Liver (tissue), 9 donors: ENCODE data around the gene BLACAT1. TPM values are rescaled to one million over a fixed set of nuclear protein-coding genes. Genes with fewer than 3 reads are reported as not detected.

Experiments used
- DNase-seq: peaks from one replicate; pipeline ENCODE4 v3.0.0-alpha.2; 2017; ENCODE audit warnings: low spot score
- H3K27ac ChIP-seq, 2 donors: one replicate each; pipeline ENCODE4 v1.7.0; 2013; ENCODE audit warnings: inconsistent platforms in 2 of 2, low read length in 2 of 2, control low read depth in 1 of 2, low read depth in 1 of 2, mild to moderate bottlenecking in 1 of 2
- H3K27me3 ChIP-seq, 4 donors: one replicate each; pipeline versions ENCODE4 v1.6.1 to v1.7.0; 2013; ENCODE audit warnings: low read length in 3 of 4, inconsistent platforms in 1 of 4, mild to moderate bottlenecking in 1 of 4, moderate library complexity in 1 of 4; ENCODE audit not compliant: control insufficient read depth in 4 of 4, insufficient read depth in 4 of 4
- H3K36me3 ChIP-seq, 4 donors: one replicate each; pipeline versions ENCODE4 v1.6.1 to v1.7.0; 2013; ENCODE audit warnings: low read length in 3 of 4, mild to moderate bottlenecking in 3 of 4, low read depth in 1 of 4, moderate library complexity in 1 of 4; ENCODE audit not compliant: control insufficient read depth in 4 of 4, insufficient read depth in 3 of 4
- H3K4me1 ChIP-seq, 4 donors: one replicate each; pipeline versions ENCODE4 v1.6.1 to v1.7.0; 2013; ENCODE audit warnings: low read length in 3 of 4, mild to moderate bottlenecking in 3 of 4, moderate library complexity in 1 of 4; ENCODE audit not compliant: control insufficient read depth in 4 of 4, insufficient read depth in 4 of 4
- H3K4me3 ChIP-seq, 3 donors: one replicate each; pipeline versions ENCODE4 v1.6.1 to v1.7.0; 2013; ENCODE audit warnings: low read length in 3 of 3, control low read depth in 1 of 3, low read depth in 1 of 3, mild to moderate bottlenecking in 1 of 3
- H3K9ac ChIP-seq, 2 donors: one replicate each; pipeline ENCODE4 v1.7.0; 2013; ENCODE audit warnings: low read length in 2 of 2, mild to moderate bottlenecking in 2 of 2, moderate library complexity in 2 of 2, control low read depth in 1 of 2, low read depth in 1 of 2
- H3K9me3 ChIP-seq, 4 donors: one replicate each; pipeline versions ENCODE4 v1.6.1 to v1.7.0; 2013; ENCODE audit warnings: low read length in 3 of 4; ENCODE audit not compliant: control insufficient read depth in 4 of 4
- GABPA ChIP-seq, 2 donors: IDR thresholded peaks in 1 of 2; conservative IDR thresholded peaks in 1 of 2; 2 replicates each; pipeline ENCODE4 v1.6.1; 2016; ENCODE audit warnings: antibody characterized with exemption in 2 of 2, mild to moderate bottlenecking in 1 of 2, moderate library complexity in 1 of 2
- HNF4A ChIP-seq, 2 donors: conservative IDR thresholded peaks; 2 replicates each; pipeline ENCODE4 v1.6.1; 2016; ENCODE audit warnings: antibody characterized with exemption in 2 of 2, mild to moderate bottlenecking in 2 of 2
- HNF4G ChIP-seq: IDR thresholded peaks from 2 replicates; pipeline ENCODE4 v1.6.1; 2016; ENCODE audit warnings: antibody characterized with exemption
- JUND ChIP-seq, 2 donors: IDR thresholded peaks; 2 replicates each; pipeline ENCODE4 v1.6.1; 2016; ENCODE audit warnings: antibody characterized with exemption in 2 of 2
- NR2F2 ChIP-seq: IDR thresholded peaks from 2 replicates; pipeline ENCODE4 v1.6.1; 2016; ENCODE audit warnings: antibody characterized with exemption
- RAD21 ChIP-seq, 2 donors: IDR thresholded peaks; 2 replicates each; pipeline ENCODE4 v1.6.1; 2016; ENCODE audit warnings: antibody characterized with exemption in 2 of 2, mild to moderate bottlenecking in 2 of 2
- RXRA ChIP-seq, 2 donors: IDR thresholded peaks; 2 replicates each; pipeline ENCODE4 v1.6.1; 2017 to 2018; ENCODE audit warnings: antibody characterized with exemption in 2 of 2, mild to moderate bottlenecking in 1 of 2
- SP1 ChIP-seq: IDR thresholded peaks from 2 replicates; pipeline ENCODE4 v1.6.1; 2018; ENCODE audit warnings: antibody characterized with exemption, mild to moderate bottlenecking
- TAF1 ChIP-seq: conservative IDR thresholded peaks from 2 replicates; pipeline ENCODE4 v1.6.1; 2016; ENCODE audit warnings: antibody characterized with exemption, mild to moderate bottlenecking
- WGBS: extraction: QIAGEN DNeasy Blood & Tissue Kit; methylation state at CpG from one replicate; pipeline ENCODE4 v1.1.7; 2013; 5-methylcytosine and 5-hydroxymethylcytosine counted together
- polyA plus RNA-seq, 2 donors: library from polyadenylated mRNA; stranded (reverse) in 1 of 2; unstranded in 1 of 2; fragments of 200-250 nt in 1 of 2; fragments of >200 nt in 1 of 2; fragmentation: Nextera tagmentation in 1 of 2; extraction: Ambion mirVana in 1 of 2; gene quantifications; one replicate each; pipeline versions ENCODE4 v1.2.1 to v1.2.3, GENCODE V29; 2013 to 2015
- total RNA-seq, 2 donors: library from RNA; depleted of rRNA; stranded (reverse); fragments of >200 nt; gene quantifications; one replicate each; pipeline ENCODE4 v1.2.3, GENCODE V29; 2014
- TF ChIP-seq, protein P1 (sequence below): fragments of 150-350 bp; IDR thresholded peaks from 2 replicates; pipeline ENCODE4 v1.5.1; 2017; ENCODE audit warnings: improper control_type of control experiment, low read depth, low read length; ENCODE audit not compliant: missing input control
- TF ChIP-seq, protein P2 (sequence below): IDR thresholded peaks from 2 replicates; pipeline ENCODE4 v1.6.1; 2016; ENCODE audit warnings: antibody characterized with exemption
- TF ChIP-seq, protein P3 (sequence below): IDR thresholded peaks from 2 replicates; pipeline ENCODE4 v1.6.1; 2016; ENCODE audit warnings: antibody characterized with exemption, mild to moderate bottlenecking
- donor health status: healthy.
- donor health status: healthy.
- donor health status: healthy.
- donor health status: healthy.
- donor health status: healthy.

BLACAT1 gene
- total and polyA plus RNA-seq, 4 donors = not detected

DNA sequence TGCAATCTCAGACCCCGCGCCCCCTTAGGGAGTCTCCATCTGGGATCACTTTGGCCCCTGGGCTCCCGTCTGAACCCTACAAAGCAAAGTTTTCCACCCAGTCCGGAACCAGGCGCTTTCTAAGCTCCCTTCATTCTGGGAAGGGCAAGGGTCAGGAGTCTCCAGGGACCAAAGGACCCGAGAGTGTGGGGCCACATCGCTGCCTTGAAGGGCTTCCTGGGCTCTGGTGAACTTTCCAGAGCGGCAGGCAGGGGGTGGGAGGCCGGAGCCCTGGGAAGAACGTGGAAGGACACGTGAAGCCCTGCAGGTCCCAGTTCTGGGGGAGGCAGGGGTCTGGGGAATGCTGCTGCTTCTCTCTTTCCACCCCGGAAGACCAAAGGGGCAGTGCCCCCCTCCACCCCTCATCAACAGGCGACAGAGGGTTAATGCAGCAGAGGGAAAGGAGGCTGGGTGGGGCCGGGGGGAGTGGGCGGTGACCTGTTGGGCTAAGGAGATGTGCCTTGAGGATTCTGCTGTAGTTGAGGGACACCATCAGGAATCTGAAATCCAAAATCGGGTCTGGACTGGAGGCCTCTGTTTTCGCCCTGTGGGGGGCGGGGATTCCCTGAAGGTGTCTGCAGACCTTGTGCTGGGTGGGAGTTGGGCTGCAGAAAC is 49.4 kb upstream of the BLACAT1 start:
- TF ChIP-seq HNF4A (conservative IDR thresholded peaks at IDR 0.05) = peak in 1 of 2 donors; percentile 20
- TF ChIP-seq, protein P1, sequence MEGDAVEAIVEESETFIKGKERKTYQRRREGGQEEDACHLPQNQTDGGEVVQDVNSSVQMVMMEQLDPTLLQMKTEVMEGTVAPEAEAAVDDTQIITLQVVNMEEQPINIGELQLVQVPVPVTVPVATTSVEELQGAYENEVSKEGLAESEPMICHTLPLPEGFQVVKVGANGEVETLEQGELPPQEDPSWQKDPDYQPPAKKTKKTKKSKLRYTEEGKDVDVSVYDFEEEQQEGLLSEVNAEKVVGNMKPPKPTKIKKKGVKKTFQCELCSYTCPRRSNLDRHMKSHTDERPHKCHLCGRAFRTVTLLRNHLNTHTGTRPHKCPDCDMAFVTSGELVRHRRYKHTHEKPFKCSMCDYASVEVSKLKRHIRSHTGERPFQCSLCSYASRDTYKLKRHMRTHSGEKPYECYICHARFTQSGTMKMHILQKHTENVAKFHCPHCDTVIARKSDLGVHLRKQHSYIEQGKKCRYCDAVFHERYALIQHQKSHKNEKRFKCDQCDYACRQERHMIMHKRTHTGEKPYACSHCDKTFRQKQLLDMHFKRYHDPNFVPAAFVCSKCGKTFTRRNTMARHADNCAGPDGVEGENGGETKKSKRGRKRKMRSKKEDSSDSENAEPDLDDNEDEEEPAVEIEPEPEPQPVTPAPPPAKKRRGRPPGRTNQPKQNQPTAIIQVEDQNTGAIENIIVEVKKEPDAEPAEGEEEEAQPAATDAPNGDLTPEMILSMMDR = peak; percentile 5
- no peak for TF ChIP-seq HNF4G
- Histone ChIP-seq H3K27ac (peak overlapping the region; percentile 23 to 49), H3K27me3 (no peaks in the 10 kb centered on the region), H3K9ac (peak overlapping the region; percentile 15 to 89), H3K36me3 (no peaks in the 10 kb centered on the region), H3K4me1 (peaks cover 0 to 24% (median 18%) of the 10 kb centered on the region in 4 donors), H3K9me3 (no peaks in the 10 kb centered on the region), H3K4me3 (peak overlapping the region; percentile 33 to 64 (median 48))
- DNase-seq = no peak
- 23% methylated on average over 18 of the region's 18 CpGs for WGBS

DNA sequence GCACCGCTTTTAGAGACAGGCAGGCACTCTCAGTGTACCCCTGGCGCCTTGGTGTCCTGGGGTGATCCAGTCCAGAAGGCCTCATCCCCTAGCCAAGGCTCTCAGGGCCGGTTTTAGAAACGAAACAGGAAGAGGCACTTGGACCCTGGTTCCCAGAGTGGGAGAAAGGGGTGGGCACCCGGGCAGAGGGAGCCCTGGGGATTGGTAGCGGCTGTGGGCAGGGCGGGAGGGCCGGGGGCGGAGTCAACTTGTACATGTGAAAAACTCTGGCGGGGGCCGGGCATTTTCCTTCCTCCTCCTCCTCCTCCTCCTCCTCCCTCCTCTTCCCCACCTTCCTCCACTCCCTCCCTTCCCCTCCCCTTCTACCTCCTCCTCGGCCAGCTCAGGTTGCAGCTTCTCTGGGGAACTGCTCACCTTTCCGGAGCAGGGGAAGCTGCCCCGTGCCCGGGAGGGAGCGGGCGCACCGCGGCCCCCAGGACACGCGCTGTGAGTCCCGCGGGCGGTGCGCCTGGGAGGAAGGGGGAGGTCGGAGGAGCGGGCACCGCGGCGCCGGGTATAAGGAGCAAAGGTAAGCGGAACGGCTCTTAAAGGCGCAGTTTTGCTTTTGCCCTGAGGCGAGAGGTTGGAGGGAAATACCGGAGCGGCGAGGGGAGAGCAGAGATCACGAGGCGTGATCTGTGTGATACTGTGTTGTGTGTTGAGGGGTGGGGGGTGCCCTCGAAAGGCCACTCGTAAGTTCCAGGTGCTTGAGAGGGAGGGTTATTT is 48.6 kb upstream of the BLACAT1 start, which contains the start of gene CDK18:
CDK18 (plus strand) TSS at position 359 of the 765 bp plus-strand sequence. CDS start 18,499 bp downstream, outside the sequence.
- no peaks in the 10 kb centered on the region for H3K36me3 ChIP-seq
- H3K4me3 ChIP-seq = peak within 1 kb of the TSS; percentile 33 to 64 (median 48)
- 4% methylated on average over 42 of the region's 42 CpGs for WGBS
- peak within 1 kb of the TSS; percentile 23 to 49 for H3K27ac ChIP-seq
- DNase-seq = peak; percentile 73
- H3K9me3 ChIP-seq = no peaks in the 10 kb centered on the region
- H3K9ac ChIP-seq = peak within 1 kb of the TSS; percentile 37 to 89
- TF ChIP-seq NR2F2 (no peak), SP1 (peak; percentile 78), HNF4A (conservative IDR thresholded peaks at IDR 0.05) (peak; percentile 30 to 53)
- no peaks in the 10 kb centered on the region for H3K27me3 ChIP-seq
- H3K4me1 ChIP-seq = peaks cover 0 to 24% (median 17%) of the 10 kb centered on the region in 4 donors

DNA sequence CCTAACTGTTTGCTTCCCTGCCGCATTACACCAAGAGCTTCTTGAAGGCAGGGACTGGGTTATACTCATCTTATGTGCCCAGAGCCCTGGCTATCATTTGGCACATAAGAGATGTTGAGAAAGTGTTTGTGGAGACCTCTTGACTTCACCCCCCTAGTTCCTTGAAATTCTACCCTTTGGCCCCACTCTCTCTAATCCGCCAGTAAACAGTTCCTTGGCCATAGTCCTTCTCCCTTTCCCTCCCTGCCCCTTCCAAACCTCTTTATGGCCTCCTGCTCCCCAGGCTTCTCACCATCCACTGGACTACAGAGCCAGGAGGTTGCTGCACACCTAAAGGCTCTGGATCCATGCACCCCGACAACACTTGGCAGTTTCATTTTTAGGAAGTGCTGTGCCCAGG is 47.1 kb upstream of the BLACAT1 start:
- Histone ChIP-seq H3K4me3 (no peak overlapping the region), H3K27ac (no peak overlapping the region), H3K9me3 (no peaks in the 10 kb centered on the region), H3K4me1 (peaks cover 0 to 21% (median 14%) of the 10 kb centered on the region in 4 donors), H3K9ac (no peak overlapping the region), H3K36me3 (no peaks in the 10 kb centered on the region), H3K27me3 (no peaks in the 10 kb centered on the region)
- 77% methylated on average over 3 of the region's 3 CpGs for WGBS
- no peak for TF ChIP-seq TAF1
- no peak for TF ChIP-seq HNF4A (conservative IDR thresholded peaks at IDR 0.05)
- TF ChIP-seq, protein P2, sequence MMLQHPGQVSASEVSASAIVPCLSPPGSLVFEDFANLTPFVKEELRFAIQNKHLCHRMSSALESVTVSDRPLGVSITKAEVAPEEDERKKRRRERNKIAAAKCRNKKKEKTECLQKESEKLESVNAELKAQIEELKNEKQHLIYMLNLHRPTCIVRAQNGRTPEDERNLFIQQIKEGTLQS = no peak
- TF ChIP-seq, protein P3, sequence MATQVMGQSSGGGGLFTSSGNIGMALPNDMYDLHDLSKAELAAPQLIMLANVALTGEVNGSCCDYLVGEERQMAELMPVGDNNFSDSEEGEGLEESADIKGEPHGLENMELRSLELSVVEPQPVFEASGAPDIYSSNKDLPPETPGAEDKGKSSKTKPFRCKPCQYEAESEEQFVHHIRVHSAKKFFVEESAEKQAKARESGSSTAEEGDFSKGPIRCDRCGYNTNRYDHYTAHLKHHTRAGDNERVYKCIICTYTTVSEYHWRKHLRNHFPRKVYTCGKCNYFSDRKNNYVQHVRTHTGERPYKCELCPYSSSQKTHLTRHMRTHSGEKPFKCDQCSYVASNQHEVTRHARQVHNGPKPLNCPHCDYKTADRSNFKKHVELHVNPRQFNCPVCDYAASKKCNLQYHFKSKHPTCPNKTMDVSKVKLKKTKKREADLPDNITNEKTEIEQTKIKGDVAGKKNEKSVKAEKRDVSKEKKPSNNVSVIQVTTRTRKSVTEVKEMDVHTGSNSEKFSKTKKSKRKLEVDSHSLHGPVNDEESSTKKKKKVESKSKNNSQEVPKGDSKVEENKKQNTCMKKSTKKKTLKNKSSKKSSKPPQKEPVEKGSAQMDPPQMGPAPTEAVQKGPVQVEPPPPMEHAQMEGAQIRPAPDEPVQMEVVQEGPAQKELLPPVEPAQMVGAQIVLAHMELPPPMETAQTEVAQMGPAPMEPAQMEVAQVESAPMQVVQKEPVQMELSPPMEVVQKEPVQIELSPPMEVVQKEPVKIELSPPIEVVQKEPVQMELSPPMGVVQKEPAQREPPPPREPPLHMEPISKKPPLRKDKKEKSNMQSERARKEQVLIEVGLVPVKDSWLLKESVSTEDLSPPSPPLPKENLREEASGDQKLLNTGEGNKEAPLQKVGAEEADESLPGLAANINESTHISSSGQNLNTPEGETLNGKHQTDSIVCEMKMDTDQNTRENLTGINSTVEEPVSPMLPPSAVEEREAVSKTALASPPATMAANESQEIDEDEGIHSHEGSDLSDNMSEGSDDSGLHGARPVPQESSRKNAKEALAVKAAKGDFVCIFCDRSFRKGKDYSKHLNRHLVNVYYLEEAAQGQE = no peak
- TF ChIP-seq, protein P1 = no peak
- no peak for TF ChIP-seq JUND (IDR thresholded peaks at IDR 0.05)
- TF ChIP-seq GABPA (IDR thresholded peaks at IDR 0.05 in 1 of 2, conservative IDR thresholded peaks at IDR 0.05 in 1 of 2) = no peak
- TF ChIP-seq RXRA (IDR thresholded peaks at IDR 0.05) = no peak
- TF ChIP-seq RAD21 (IDR thresholded peaks at IDR 0.05) = no peak
- DNase-seq = no peak
